ENCODE data around the gene ABCC8.

GRCh38 chr11:17500673-17501072 lies 24.0 kb upstream of the ABCC8 start:
- TF ChIP-seq CTCF (conservative IDR thresholded peaks at IDR 0.05; ENCODE audit: low read depth, low read length) (no peak), EZH2 (IDR thresholded peaks at IDR 0.05; ENCODE audit: borderline replicate concordance, low read depth, low read length, poor library complexity, severe bottlenecking) (no peak)
